ENCODE measurements around the gene GHDC.

DNA sequence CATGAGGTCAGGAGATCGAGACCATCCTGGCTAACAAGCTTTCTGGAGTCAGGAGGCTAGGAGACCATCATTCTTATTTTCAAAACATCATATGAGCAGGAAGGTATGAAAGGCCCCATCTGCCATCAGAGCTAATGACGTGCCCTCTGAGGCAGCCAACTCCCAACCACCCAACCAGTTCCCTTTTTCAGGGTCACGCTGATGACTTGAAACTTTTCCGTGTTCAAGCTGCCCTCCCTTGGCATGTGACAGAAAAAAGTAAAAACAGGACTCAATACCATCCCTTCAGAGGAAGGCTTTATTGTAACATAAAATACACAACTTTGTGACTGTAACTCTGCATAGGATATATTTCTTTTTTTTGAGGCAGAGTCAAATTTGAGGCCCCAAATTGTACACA lies 4.6 kb upstream of the GHDC start:
- TF ChIP-seq, protein P1, sequence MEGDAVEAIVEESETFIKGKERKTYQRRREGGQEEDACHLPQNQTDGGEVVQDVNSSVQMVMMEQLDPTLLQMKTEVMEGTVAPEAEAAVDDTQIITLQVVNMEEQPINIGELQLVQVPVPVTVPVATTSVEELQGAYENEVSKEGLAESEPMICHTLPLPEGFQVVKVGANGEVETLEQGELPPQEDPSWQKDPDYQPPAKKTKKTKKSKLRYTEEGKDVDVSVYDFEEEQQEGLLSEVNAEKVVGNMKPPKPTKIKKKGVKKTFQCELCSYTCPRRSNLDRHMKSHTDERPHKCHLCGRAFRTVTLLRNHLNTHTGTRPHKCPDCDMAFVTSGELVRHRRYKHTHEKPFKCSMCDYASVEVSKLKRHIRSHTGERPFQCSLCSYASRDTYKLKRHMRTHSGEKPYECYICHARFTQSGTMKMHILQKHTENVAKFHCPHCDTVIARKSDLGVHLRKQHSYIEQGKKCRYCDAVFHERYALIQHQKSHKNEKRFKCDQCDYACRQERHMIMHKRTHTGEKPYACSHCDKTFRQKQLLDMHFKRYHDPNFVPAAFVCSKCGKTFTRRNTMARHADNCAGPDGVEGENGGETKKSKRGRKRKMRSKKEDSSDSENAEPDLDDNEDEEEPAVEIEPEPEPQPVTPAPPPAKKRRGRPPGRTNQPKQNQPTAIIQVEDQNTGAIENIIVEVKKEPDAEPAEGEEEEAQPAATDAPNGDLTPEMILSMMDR (IDR thresholded peaks at IDR 0.05; ENCODE audit: poor library complexity, severe bottlenecking) = no peak
- no peak for TF ChIP-seq RAD21 (conservative IDR thresholded peaks at IDR 0.05)
- TF ChIP-seq POLR2AphosphoS5 (IDR thresholded peaks at IDR 0.05) = no peak
- TF ChIP-seq, protein P2, sequence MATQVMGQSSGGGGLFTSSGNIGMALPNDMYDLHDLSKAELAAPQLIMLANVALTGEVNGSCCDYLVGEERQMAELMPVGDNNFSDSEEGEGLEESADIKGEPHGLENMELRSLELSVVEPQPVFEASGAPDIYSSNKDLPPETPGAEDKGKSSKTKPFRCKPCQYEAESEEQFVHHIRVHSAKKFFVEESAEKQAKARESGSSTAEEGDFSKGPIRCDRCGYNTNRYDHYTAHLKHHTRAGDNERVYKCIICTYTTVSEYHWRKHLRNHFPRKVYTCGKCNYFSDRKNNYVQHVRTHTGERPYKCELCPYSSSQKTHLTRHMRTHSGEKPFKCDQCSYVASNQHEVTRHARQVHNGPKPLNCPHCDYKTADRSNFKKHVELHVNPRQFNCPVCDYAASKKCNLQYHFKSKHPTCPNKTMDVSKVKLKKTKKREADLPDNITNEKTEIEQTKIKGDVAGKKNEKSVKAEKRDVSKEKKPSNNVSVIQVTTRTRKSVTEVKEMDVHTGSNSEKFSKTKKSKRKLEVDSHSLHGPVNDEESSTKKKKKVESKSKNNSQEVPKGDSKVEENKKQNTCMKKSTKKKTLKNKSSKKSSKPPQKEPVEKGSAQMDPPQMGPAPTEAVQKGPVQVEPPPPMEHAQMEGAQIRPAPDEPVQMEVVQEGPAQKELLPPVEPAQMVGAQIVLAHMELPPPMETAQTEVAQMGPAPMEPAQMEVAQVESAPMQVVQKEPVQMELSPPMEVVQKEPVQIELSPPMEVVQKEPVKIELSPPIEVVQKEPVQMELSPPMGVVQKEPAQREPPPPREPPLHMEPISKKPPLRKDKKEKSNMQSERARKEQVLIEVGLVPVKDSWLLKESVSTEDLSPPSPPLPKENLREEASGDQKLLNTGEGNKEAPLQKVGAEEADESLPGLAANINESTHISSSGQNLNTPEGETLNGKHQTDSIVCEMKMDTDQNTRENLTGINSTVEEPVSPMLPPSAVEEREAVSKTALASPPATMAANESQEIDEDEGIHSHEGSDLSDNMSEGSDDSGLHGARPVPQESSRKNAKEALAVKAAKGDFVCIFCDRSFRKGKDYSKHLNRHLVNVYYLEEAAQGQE (IDR thresholded peaks at IDR 0.05; ENCODE audit: borderline replicate concordance) = no peak

Measured in neural cell (in vitro differentiated cells).